Bone marrow (tissue), 2 donors: Measurements from ENCODE around the gene UPB1.

Source experiments
- DNase-seq, 2 donors: peaks; one replicate each; lab custom pipeline; 2025; lab: John Stamatoyannopoulos, UW

The UPB1 gene

GRCh38 chr22:24564376-24565058 lies 69.4 kb downstream of the UPB1 start:
- no peak for DNase-seq

DNA sequence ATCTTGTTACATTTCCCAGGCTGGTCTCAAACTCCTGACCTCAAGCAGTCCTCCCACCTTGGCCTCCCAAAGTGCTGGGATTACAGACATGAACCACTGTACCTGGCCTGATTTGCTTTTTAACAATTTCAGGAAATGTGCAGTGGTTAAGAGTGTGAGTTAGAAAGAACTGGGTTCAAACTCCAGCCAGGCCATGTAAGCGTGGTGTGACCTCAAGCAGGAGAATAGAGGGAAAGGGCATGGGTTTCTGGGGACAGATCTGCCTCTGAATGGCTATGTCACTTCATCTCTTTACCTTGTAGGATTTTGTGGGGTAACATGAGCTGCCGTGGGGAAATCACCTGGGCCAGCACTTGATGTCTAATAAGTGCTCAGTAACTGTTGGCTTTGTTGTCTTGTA lies 69.9 kb downstream of the UPB1 start:
- DNase-seq = no peak

- no peak for DNase-seq
Measured at GRCh38 chr22:24566899-24567511, 71.9 kb downstream of the UPB1 start.

GRCh38 chr22:24567668-24568067 lies 72.5 kb downstream of the UPB1 start:
- DNase-seq = no peak

- no peak for DNase-seq
Measured at GRCh38 chr22:24571266-24571665, 76.1 kb downstream of the UPB1 start.

DNA sequence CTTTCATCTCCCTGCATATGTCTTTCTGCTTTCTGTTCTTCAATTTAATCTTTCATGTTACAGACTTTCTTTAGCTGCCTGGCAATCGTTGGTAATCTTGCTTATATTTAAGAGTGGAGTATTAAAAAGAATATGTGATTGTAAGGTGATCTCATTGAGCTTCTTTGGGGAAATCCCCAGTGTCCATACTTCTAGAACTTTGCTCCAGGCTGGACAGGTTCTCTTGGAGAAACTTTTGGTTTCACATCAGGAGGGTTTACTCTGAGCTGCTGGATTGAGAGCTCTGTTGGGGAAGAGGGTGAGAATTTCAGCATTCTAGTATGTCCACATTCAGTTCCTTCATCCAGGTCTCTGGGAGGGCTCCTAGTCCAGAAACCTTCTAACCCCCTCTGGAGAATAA lies 81.6 kb downstream of the UPB1 start:
- DNase-seq = no peak
